NB4 (cell line): ENCODE data around the gene ZSCAN10.
A peak's percentile ranks its signal among the peaks of the same experiment; 100 is the strongest.

Source experiments
- DNase-seq: peaks from one replicate; pipeline ENCODE4 v3.0.0; 2010; ENCODE audit warnings: low read depth
- H3K4me3 ChIP-seq: one replicate; pipeline ENCODE4 v1.5.1; 2011; ENCODE audit warnings: mild to moderate bottlenecking, low read depth, low read length, moderate library complexity
- MYC ChIP-seq: IDR thresholded peaks from 2 replicates; pipeline ENCODE4 v1.6.1; 2011; ENCODE audit warnings: low read depth, low read length
- POLR2A ChIP-seq: IDR thresholded peaks from 2 replicates; pipeline ENCODE4 v1.6.1; 2011; ENCODE audit warnings: mild to moderate bottlenecking; ENCODE audit not compliant: insufficient read length; ENCODE audit errors: extremely low read depth
- TF ChIP-seq, protein P1 (sequence below): IDR thresholded peaks from one replicate; pipeline ENCODE4 v1.5.1; 2012; ENCODE audit warnings: low read depth, low read length
- TF ChIP-seq, protein P2 (sequence below): IDR thresholded peaks from 2 replicates; pipeline ENCODE4 v1.6.1; 2011; ENCODE audit warnings: low read depth, low read length

ZSCAN10 gene

DNA sequence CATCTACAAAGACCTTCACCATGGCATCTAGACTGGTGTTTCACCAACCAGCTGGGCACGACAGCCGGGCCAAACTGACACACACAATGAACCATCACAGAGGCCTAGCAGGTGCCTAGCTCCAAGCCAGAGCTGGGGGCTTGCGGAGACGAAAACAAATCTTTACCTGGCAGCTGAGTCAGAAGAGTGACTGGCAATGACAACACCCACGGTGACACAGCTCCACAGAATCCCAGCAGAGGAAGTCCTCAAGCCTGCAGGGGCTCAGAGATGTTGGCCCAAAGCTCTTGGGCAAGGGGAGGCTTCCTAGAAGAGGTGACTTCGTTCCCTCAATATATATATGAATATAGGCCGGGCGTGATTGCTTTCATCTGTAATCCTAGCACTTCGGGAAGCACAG is 47.6 kb downstream of the ZSCAN10 start:
- H3K4me3 ChIP-seq: no peak overlapping the region
- TF ChIP-seq, protein P1, sequence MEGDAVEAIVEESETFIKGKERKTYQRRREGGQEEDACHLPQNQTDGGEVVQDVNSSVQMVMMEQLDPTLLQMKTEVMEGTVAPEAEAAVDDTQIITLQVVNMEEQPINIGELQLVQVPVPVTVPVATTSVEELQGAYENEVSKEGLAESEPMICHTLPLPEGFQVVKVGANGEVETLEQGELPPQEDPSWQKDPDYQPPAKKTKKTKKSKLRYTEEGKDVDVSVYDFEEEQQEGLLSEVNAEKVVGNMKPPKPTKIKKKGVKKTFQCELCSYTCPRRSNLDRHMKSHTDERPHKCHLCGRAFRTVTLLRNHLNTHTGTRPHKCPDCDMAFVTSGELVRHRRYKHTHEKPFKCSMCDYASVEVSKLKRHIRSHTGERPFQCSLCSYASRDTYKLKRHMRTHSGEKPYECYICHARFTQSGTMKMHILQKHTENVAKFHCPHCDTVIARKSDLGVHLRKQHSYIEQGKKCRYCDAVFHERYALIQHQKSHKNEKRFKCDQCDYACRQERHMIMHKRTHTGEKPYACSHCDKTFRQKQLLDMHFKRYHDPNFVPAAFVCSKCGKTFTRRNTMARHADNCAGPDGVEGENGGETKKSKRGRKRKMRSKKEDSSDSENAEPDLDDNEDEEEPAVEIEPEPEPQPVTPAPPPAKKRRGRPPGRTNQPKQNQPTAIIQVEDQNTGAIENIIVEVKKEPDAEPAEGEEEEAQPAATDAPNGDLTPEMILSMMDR: no peak
- TF ChIP-seq MYC (no peak), POLR2A (no peak)
- TF ChIP-seq, protein P2, sequence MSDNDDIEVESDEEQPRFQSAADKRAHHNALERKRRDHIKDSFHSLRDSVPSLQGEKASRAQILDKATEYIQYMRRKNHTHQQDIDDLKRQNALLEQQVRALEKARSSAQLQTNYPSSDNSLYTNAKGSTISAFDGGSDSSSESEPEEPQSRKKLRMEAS: no peak
- peak; percentile 63 for DNase-seq

DNA sequence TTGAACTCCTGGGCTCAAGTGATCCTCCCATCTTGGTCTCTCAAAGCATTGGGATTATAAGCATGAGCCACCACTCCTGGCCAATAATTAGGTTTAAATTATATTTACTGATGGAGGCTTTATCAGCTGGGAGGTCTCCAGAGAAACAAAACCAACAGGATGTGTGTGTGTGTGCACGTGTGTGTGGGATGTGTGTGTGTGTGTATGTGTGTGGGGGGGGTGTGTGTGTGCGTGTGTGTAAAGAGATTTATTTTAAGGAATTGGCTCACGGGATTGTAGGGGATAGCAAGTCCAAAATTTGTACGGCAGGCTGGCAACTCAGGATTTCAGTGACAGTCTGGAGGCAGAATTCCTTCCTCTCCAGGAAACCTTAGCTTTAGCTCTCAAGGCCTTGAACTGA is 48.1 kb downstream of the ZSCAN10 start:
- H3K4me3 ChIP-seq: no peak overlapping the region
- TF ChIP-seq MYC (no peak), POLR2A (no peak)
- TF ChIP-seq, protein P1: no peak
- TF ChIP-seq, protein P2: no peak
- DNase-seq: no peak

DNA sequence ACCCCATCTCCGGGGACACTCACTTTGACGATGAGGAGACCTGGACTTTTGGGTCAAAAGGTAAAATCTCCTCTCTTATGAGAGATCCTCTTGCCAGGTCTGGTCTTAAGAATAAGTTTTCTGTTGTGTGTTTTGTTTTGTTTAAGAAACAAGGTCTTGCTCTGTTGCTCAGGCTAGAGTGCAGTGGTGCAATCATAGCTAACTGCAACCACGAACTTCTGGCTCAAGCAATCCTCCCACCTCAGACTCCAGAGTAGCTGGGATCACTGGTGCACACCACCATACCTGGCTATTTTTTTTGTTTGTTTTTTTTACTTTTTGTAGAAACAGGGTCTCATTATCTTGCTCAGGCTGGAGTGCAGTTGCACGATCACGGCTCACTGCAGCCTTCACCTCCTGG is 48.6 kb downstream of the ZSCAN10 start:
- TF ChIP-seq POLR2A (no peak), MYC (no peak)
- TF ChIP-seq, protein P2: no peak
- TF ChIP-seq, protein P1: no peak
- peak; percentile 63 for DNase-seq
- H3K4me3 ChIP-seq: no peak overlapping the region

DNA sequence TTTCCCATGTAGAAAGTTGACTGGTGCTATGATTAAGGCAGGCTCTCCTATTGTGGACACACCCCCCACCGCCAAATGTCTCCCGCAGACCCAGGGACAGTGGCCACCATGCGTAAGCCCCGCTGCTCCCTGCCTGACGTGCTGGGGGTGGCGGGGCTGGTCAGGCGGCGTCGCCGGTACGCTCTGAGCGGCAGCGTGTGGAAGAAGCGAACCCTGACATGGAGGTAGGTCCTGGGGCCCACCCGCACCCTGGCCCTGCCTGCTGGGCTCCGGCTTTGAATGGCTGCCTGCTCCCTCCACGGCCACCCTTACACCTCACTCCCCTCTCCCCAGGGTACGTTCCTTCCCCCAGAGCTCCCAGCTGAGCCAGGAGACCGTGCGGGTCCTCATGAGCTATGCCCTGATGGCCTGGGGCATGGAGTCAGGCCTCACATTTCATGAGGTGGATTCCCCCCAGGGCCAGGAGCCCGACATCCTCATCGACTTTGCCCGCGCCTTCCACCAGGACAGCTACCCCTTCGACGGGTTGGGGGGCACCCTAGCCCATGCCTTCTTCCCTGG is 49.1 kb downstream of the ZSCAN10 start:
- TF ChIP-seq MYC (no peak), POLR2A (no peak)
- TF ChIP-seq, protein P2: no peak
- TF ChIP-seq, protein P1: no peak
- no peak for DNase-seq
- H3K4me3 ChIP-seq: no peak overlapping the region

DNA sequence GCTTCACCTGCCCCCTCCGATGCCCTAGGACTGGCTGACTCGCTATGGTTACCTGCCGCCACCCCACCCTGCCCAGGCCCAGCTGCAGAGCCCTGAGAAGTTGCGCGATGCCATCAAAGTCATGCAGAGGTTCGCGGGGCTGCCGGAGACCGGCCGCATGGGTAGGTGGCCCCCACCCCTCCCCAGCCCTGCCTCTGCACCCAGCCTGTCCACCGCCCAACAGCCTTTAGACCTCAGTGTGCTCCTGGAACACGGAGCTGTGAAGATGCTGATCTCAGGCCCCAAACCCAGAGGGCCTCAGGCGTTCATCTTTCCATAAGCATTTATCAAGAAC is 51.7 kb downstream of the ZSCAN10 start:
- TF ChIP-seq MYC (no peak), POLR2A (no peak)
- TF ChIP-seq, protein P2: no peak
- TF ChIP-seq, protein P1: no peak
- peak overlapping the region; percentile 44 for H3K4me3 ChIP-seq
- DNase-seq: no peak
